HUES6 (cell line): ENCODE measurements around the gene EPHX1.
A peak's percentile ranks its signal among the peaks of the same experiment; 100 is the strongest.

Source experiments
- H3K27ac ChIP-seq: 2 replicates; pipeline ENCODE4 v1.7.0; 2013; ENCODE audit warnings: low read depth, mild to moderate bottlenecking, low read length, inconsistent platforms
- H3K27me3 ChIP-seq: 2 replicates; pipeline ENCODE4 v1.6.1; 2013; ENCODE audit warnings: low read length; ENCODE audit not compliant: control insufficient read depth, insufficient read depth
- H3K36me3 ChIP-seq: 2 replicates; pipeline ENCODE4 v1.6.1; 2013; ENCODE audit warnings: low read length; ENCODE audit not compliant: control insufficient read depth, insufficient read depth
- H3K4me1 ChIP-seq: 2 replicates; pipeline ENCODE4 v1.6.1; 2013; ENCODE audit warnings: low read length; ENCODE audit not compliant: control insufficient read depth, insufficient read depth
- H3K4me3 ChIP-seq: 2 replicates; pipeline ENCODE4 v1.5.1; 2013; ENCODE audit warnings: low read depth, low read length
- H3K9ac ChIP-seq: one replicate; pipeline ENCODE4 v1.6.1; 2013; ENCODE audit warnings: mild to moderate bottlenecking, low read length
- H3K9me3 ChIP-seq: 2 replicates; pipeline ENCODE4 v1.6.1; 2013; ENCODE audit warnings: low read depth, low read length; ENCODE audit not compliant: control insufficient read depth, insufficient read depth

EPHX1 gene

DNA sequence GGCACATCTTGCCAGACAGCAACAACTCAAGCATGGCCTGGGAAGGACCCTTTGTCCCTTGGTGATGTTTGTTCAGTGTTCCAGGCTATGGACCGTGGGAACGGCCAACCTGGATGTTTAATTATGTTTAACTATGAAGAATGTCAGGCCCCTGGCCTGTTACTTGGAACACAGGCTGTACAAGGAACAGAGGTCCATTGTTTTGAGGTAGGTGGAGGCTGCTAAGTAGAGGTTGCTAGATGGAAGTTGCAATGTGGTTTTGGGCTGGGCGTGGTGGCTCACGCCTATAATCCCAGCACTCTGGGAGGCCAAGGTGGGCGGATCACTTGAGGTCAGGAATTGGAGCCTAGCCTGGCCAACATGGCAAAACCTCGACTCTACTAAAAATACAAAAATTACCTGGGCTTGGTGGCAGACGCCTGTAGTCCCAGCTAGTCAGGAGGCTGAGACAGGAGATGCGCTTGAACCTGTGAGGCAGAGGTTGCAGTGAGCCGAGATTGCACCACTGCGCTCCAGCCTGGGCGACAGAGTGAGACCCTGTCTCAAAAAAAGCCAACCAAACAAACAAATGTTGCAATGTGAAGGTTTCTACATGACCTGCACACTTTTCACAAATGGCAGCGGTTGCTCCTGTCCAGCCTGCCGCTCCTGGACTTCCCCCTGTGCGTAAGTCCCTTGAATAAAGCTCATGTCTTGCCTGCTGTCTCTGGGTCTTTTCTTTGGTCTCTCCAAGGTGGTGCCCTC, 81.5 kb downstream of the EPHX1 start:
- no peaks in the 10 kb centered on the region for H3K9me3 ChIP-seq
- peaks cover 38% of the 10 kb centered on the region for H3K4me1 ChIP-seq
- peaks cover 5% of the 10 kb centered on the region; the same call in 1 of the 2 replicates for H3K27me3 ChIP-seq
- peak overlapping the region; percentile 57 for H3K9ac ChIP-seq
- H3K36me3 ChIP-seq, result peaks cover 7% of the 10 kb centered on the region
- no peak overlapping the region for H3K4me3 ChIP-seq
- peak overlapping the region; percentile 88; the same call in 1 of the 2 replicates for H3K27ac ChIP-seq

DNA sequence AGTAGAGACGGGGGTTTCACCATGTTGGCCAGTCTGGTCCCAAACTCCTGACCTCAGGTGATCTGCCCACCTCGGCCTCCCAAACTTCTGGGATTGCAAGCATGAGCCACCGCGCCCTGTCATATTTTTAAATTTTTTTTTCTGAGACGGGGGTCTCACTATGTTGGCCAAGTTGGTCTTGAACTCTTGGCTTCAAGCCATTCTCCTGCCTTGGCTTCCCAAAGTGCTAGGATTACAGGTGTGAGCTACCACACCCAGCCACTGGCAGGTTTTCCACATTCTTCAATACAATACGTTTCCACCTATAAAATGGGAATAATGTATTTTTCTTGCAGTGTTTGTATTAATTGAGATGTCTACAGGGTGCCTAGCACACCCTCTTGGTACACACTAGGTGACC, 82.4 kb downstream of the EPHX1 start:
- Histone ChIP-seq H3K4me3 (no peak overlapping the region), H3K9ac (no peak overlapping the region), H3K9me3 (no peaks in the 10 kb centered on the region), H3K4me1 (peaks cover 44% of the 10 kb centered on the region), H3K27me3 (peaks cover 5% of the 10 kb centered on the region; the same call in 1 of the 2 replicates), H3K36me3 (no peaks in the 10 kb centered on the region), H3K27ac (no peak overlapping the region)
